GM10266 (cell line): ENCODE data around the gene SUPT4H1.

Experiments used
- DNase-seq: peaks from one replicate; pipeline ENCODE4 v3.0.0; 2012; ENCODE audit errors: extremely low spot score
- CTCF ChIP-seq: IDR thresholded peaks from 2 replicates; pipeline ENCODE4 v1.5.1; 2012; ENCODE audit warnings: mild to moderate bottlenecking, low read depth; ENCODE audit not compliant: control insufficient read depth, insufficient read depth; ENCODE audit errors: missing control alignments

The SUPT4H1 gene

GRCh38 chr17:58308985-58309917 is 42.8 kb downstream of the SUPT4H1 start:
- TF ChIP-seq CTCF: no peak
- no peak for DNase-seq

- DNase-seq: no peak
- TF ChIP-seq CTCF: peak; percentile 20
Measured at GRCh38 chr17:58308173-58308984, 43.6 kb downstream of the SUPT4H1 start.

- TF ChIP-seq CTCF: no peak
- no peak for DNase-seq
Measured at GRCh38 chr17:58307468-58308172, 44.4 kb downstream of the SUPT4H1 start.

DNA sequence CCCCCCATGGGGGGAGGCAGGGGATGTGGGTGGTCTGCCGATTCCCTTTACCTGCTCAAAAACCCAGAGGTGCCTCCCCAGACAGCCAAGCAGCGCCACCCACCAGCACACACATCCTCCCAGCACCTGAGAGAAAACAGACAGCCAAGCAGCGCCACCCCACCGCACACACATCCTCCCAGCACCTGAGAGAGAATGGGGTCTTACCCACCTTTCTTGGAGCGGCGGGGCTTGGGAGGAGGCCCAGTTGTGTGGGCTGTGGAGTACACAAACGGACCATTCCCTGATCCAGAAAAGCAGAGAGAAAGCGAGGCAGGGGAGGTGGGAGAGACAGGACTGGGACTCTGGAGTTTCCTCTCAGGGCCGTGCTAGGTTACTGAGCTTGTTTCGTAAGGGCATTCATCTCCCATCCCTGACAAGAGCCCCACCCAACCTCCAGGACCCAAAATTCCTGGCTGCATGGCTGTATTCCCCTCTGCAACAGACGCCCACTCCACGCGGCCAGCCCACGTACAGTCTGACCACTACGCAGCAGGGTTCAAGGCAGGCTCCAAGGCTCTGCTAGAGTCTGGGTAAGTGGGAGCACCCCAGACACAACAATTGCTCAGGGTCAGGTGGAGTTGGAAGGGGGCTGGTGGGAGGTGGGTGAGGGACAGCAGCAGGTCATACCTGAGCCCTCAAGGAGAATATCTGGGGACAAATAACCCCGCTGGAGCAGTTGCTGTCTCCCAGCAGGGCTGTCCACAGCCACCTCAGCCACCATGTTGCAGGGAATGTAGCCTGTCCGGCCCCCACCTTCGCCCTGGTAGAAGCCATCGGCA is 45.7 kb downstream of the SUPT4H1 start:
- TF ChIP-seq CTCF: no peak
- no peak for DNase-seq

GRCh38 chr17:58305626-58306025 is 46.4 kb downstream of the SUPT4H1 start:
- no peak for TF ChIP-seq CTCF

GRCh38 chr17:58304750-58305486 is 47.1 kb downstream of the SUPT4H1 start:
- TF ChIP-seq CTCF: no peak
- no peak for DNase-seq

More at GRCh38 chr17:58305626-58306025, 46.4 kb downstream of the SUPT4H1 start:
- DNase-seq: no peak
